Testis (tissue), 3 donors: ENCODE data around the gene C18orf54. TPM values are rescaled to one million over a fixed set of nuclear protein-coding genes. Genes with fewer than 3 reads are reported as not detected.
A peak's percentile ranks its signal among the peaks of the same experiment; 100 is the strongest.

ENCODE experiments used
- DNase-seq: peaks from one replicate; pipeline ENCODE4 v3.0.0-alpha.2; 2019
- H3K27ac ChIP-seq, 2 donors: fragments of 200-600 bp; sonication (generic); one replicate each; pipeline ENCODE4 v1.5.1; 2019
- H3K27me3 ChIP-seq: fragments of 200-600 bp; sonication (generic); one replicate; pipeline ENCODE4 v1.5.1; 2019
- H3K36me3 ChIP-seq: fragments of 200-600 bp; sonication (generic); one replicate; pipeline ENCODE4 v1.5.1; 2017; ENCODE audit warnings: low read depth; ENCODE audit errors: missing control alignments
- H3K4me1 ChIP-seq: fragments of 200-600 bp; sonication (generic); one replicate; pipeline ENCODE4 v1.5.1; 2019
- H3K4me3 ChIP-seq, 2 donors: fragments of 200-600 bp; sonication (generic); one replicate each; pipeline ENCODE4 v1.5.1; 2017 to 2019
- H3K9me3 ChIP-seq: fragments of 200-600 bp; sonication (generic); one replicate; pipeline ENCODE4 v1.5.1; 2017
- CTCF ChIP-seq, 3 experiments: fragments of 450-650 bp in 2 of 3; fragments of 200-600 bp in 1 of 3; sonication (generic) in 1 of 3; IDR thresholded peaks; one replicate each; pipeline ENCODE4 v1.5.1; 2016 to 2019; ENCODE audit warnings: antibody characterized with exemption in 3 of 3, mild to moderate bottlenecking in 2 of 3, moderate library complexity in 1 of 3
- POLR2A ChIP-seq: fragments of 450-650 bp; IDR thresholded peaks from one replicate; pipeline ENCODE4 v1.6.1; 2017; ENCODE audit warnings: antibody characterized with exemption, mild to moderate bottlenecking, moderate library complexity
- WGBS, 2 donors: methylation state at CpG; one replicate each; pipeline ENCODE4 v1.1.5; 2018; 5-methylcytosine and 5-hydroxymethylcytosine counted together
- intact Hi-C: fragments of 100-400 bp; cut with DNase I; formaldehyde crosslinking; loops from one replicate; pipeline ENCODE4 v1.15.1; 2023; ENCODE audit warnings: low total_unique reads
- polyA plus RNA-seq: library from polyadenylated mRNA; stranded (reverse); fragments of 350-450 nt; fragmentation: Illumina TruSeq; extraction: RNeasy Lipid Tissue Mini Kit (QIAGEN cat#74804); gene quantifications from one replicate; pipeline ENCODE4 v1.2.3, GENCODE V29; 2014; ENCODE audit warnings: low read depth, low replicate concordance; ENCODE audit not compliant: insufficient read depth
- total RNA-seq, 2 donors: library from RNA; depleted of rRNA; stranded (reverse); fragments of >200 nt; gene quantifications; one replicate each; pipeline ENCODE4 v1.2.3, GENCODE V29; 2016

C18orf54 gene
- total and polyA plus RNA-seq, 3 donors from 2014 or later, result 11.7 to 18.2 (median 16.0) TPM

- H3K27ac ChIP-seq, result no peak overlapping the region
- H3K27me3 ChIP-seq, result no peaks in the 10 kb centered on the region
- no peak overlapping the region for H3K4me3 ChIP-seq
- DNase-seq, result no peak
- no peaks in the 10 kb centered on the region for H3K4me1 ChIP-seq
- intact Hi-C loops, result no loop called here
- no peaks in the 10 kb centered on the region for H3K9me3 ChIP-seq
- TF ChIP-seq POLR2A (no peak), CTCF (IDR thresholded peaks at IDR 0.05) (no peak)
- H3K36me3 ChIP-seq, result no peaks in the 10 kb centered on the region
- 95 to 100% methylated on average over 1 of the region's 1 CpG for WGBS, 2 donors
Measured at GRCh38 chr18:54351186-54351585, 6.5 kb upstream of the C18orf54 start.

- Histone ChIP-seq H3K27ac (peak overlapping the region; percentile 64 to 81), H3K4me3 (peak overlapping the region; percentile 69 to 76), H3K36me3 (no peaks in the 10 kb centered on the region), H3K9me3 (no peaks in the 10 kb centered on the region), H3K27me3 (no peaks in the 10 kb centered on the region), H3K4me1 (no peaks in the 10 kb centered on the region)
- intact Hi-C loops, result no loop called here
- WGBS, 2 donors, result 0 to 2% methylated on average over 14 to 15 of the region's 15 CpGs
- no peak for TF ChIP-seq CTCF (IDR thresholded peaks at IDR 0.05)
- no peak for TF ChIP-seq POLR2A
- DNase-seq, result no peak
Measured at GRCh38 chr18:54357082-54357659, 535 bp upstream of the C18orf54 start.

GRCh38 chr18:54358495-54359040, 862 bp downstream of the C18orf54 start:
- WGBS, 2 donors, result 1% methylated on average over 21 of the region's 21 CpGs
- DNase-seq, result no peak

GRCh38 chr18:54359233-54359632, 1.5 kb downstream of the C18orf54 start:
- Histone ChIP-seq H3K9me3 (no peaks in the 10 kb centered on the region), H3K36me3 (no peaks in the 10 kb centered on the region), H3K4me3 (no peak overlapping the region), H3K27ac (no peak overlapping the region), H3K4me1 (no peaks in the 10 kb centered on the region), H3K27me3 (no peaks in the 10 kb centered on the region)
- intact Hi-C loops, result no loop called here
- no peak for DNase-seq
- TF ChIP-seq POLR2A, result no peak
- WGBS, 2 donors, result 32 to 50% methylated on average over 6 of the region's 6 CpGs

More at GRCh38 chr18:54358495-54359040, 862 bp downstream of the C18orf54 start:
- H3K27ac ChIP-seq, result peak overlapping the region; percentile 64 to 81
- intact Hi-C loops, result no loop called here
- H3K9me3 ChIP-seq, result no peaks in the 10 kb centered on the region
- peak overlapping the region; percentile 69 to 76 for H3K4me3 ChIP-seq
- no peaks in the 10 kb centered on the region for H3K27me3 ChIP-seq
- no peaks in the 10 kb centered on the region for H3K4me1 ChIP-seq
- no peaks in the 10 kb centered on the region for H3K36me3 ChIP-seq
- TF ChIP-seq POLR2A (no peak), CTCF (IDR thresholded peaks at IDR 0.05) (no peak)

GRCh38 chr18:54360406-54360805, 2.7 kb downstream of the C18orf54 start:
- H3K27ac ChIP-seq, result no peak overlapping the region
- intact Hi-C loops, result no loop called here
- no peaks in the 10 kb centered on the region for H3K9me3 ChIP-seq
- TF ChIP-seq CTCF (IDR thresholded peaks at IDR 0.05) (no peak), POLR2A (no peak)
- no peaks in the 10 kb centered on the region for H3K36me3 ChIP-seq
- no peak for DNase-seq
- H3K27me3 ChIP-seq, result no peaks in the 10 kb centered on the region
- no peak overlapping the region for H3K4me3 ChIP-seq
- 68 to 88% methylated on average over 3 of the region's 3 CpGs for WGBS, 2 donors
- H3K4me1 ChIP-seq, result no peaks in the 10 kb centered on the region
